ENCODE measurements around the gene COPS4.
"Not testable (repeated sequence)": the region's sequence is repeated elsewhere in the genome, so short reads cannot be mapped to it uniquely, and the experiment has no call there.

The COPS4 gene

GRCh38 chr4:83104991-83105390 lies 70.0 kb downstream of the COPS4 start:
- no peak overlapping the region for H3K4me3 ChIP-seq (ENCODE audit: low read depth, low read length)
- in situ Hi-C loops (cut with HindIII; ENCODE audit: low sequenced_read_pairs) = no loop called here
- no peak for TF ChIP-seq CTCF (IDR thresholded peaks at IDR 0.05; ENCODE audit: low read depth, low read length, missing control alignments)
- DNase-seq (ENCODE audit: low read depth) = no peak

DNA sequence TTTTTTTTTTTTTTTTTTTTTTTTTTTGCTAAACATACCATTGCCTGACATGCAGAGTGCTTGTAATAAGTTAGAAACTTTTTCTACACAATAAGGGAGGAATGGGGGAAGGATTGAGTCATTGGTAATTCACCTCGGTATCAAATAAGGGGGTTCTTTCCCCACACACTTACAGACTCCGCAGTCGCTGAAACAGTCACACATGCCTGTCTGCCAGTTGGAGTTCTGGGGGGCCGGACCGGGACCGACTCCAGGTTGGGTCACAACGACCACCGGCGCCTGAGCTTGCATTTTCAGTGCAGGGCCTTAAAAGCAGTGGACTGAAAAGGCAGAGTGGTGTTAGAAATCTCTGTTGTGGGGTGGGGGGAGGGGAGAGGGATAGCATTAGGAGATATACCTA lies 72.6 kb downstream of the COPS4 start:
- H3K4me3 ChIP-seq (ENCODE audit: low read depth, low read length) = no peak overlapping the region
- no peak for DNase-seq (ENCODE audit: low read depth)
- TF ChIP-seq CTCF (IDR thresholded peaks at IDR 0.05; ENCODE audit: low read depth, low read length, missing control alignments) = no peak

GRCh38 chr4:83108101-83108861 lies 73.3 kb downstream of the COPS4 start:
- in situ Hi-C loops (cut with HindIII; ENCODE audit: low sequenced_read_pairs) = no loop called here
- TF ChIP-seq CTCF (IDR thresholded peaks at IDR 0.05; ENCODE audit: low read depth, low read length, missing control alignments) = no peak
- DNase-seq (ENCODE audit: low read depth) = no peak
- no peak overlapping the region for H3K4me3 ChIP-seq (ENCODE audit: low read depth, low read length)

More for the DNA sequence above, 72.6 kb downstream of the COPS4 start:
- in situ Hi-C loops (cut with HindIII; ENCODE audit: low sequenced_read_pairs) = no loop called here

GRCh38 chr4:83109480-83110222 lies 74.7 kb downstream of the COPS4 start:
- no peak for TF ChIP-seq CTCF (IDR thresholded peaks at IDR 0.05; ENCODE audit: low read depth, low read length, missing control alignments)
- in situ Hi-C loops (cut with HindIII; ENCODE audit: low sequenced_read_pairs) = no loop called here
- H3K4me3 ChIP-seq (ENCODE audit: low read depth, low read length) = peak overlapping the region; percentile 54
- DNase-seq (ENCODE audit: low read depth) = no peak

- peak; percentile 49 for DNase-seq (ENCODE audit: low read depth)
- in situ Hi-C loops (cut with HindIII; ENCODE audit: low sequenced_read_pairs) = no loop called here
- peak; percentile 86 for TF ChIP-seq CTCF (IDR thresholded peaks at IDR 0.05; ENCODE audit: low read depth, low read length, missing control alignments)
- H3K4me3 ChIP-seq (ENCODE audit: low read depth, low read length) = peak overlapping the region; percentile 54
These were observed 75.4 kb downstream of the COPS4 start for GRCh38 chr4:83110223-83110945.

- DNase-seq (ENCODE audit: low read depth) = no peak
- no peak overlapping the region for H3K4me3 ChIP-seq (ENCODE audit: low read depth, low read length)
- in situ Hi-C loops (cut with HindIII; ENCODE audit: low sequenced_read_pairs) = no loop called here
- no peak for TF ChIP-seq CTCF (IDR thresholded peaks at IDR 0.05; ENCODE audit: low read depth, low read length, missing control alignments)
These were observed 76.2 kb downstream of the COPS4 start for GRCh38 chr4:83110970-83111750.

DNA sequence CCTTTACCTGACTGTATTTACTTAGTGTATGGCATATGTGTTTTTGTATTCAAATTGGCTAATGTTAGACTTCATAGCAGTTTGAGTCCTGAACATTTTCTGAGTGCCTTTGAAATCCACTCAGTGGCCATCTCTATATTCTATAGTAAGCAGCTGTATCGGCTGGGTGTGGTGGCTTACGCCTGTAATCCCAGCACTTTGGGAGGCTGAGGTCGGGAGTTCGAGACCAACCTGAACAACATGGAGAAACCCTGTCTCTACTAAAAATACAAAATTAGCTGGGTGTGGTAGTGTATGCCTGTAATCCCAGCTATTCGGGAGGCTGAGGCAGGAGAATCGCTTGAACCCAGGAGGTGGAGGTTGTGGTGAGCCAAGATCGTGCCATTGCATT lies 76.8 kb downstream of the COPS4 start:
- DNase-seq (ENCODE audit: low read depth); in situ Hi-C loops (cut with HindIII; ENCODE audit: low sequenced_read_pairs); H3K4me3 ChIP-seq (ENCODE audit: low read depth, low read length): not testable (repeated sequence)
